ENCODE measurements around the gene RNF125.

Gene RNF125

GRCh38 chr18:31977270-31977872, 41.3 kb upstream of the RNF125 start:
- Histone ChIP-seq H3K14ac (ENCODE audit: low read length in 2 of 2) (no peak overlapping the region), H3K27me3 (ENCODE audit: control insufficient read depth in 1 of 2, insufficient read depth in 1 of 2, low read length in 2 of 2) (no peaks in the 10 kb centered on the region), H4K8ac (ENCODE audit: low read length) (no peak overlapping the region), H2BK12ac (ENCODE audit: low read length in 2 of 2) (no peak overlapping the region), H3K18ac (ENCODE audit: low read depth in 1 of 2, low read length in 2 of 2) (no peak overlapping the region), H2BK15ac (ENCODE audit: low read depth, poor library complexity, severe bottlenecking) (no peak overlapping the region), H2BK120ac (ENCODE audit: low read depth, low read length) (no peak overlapping the region), H3K4me3 (ENCODE audit: insufficient read depth in 1 of 2, low read depth in 1 of 2, low read length in 2 of 2) (no peak overlapping the region), H2BK5ac (ENCODE audit: low read depth, low read length, poor library complexity, severe bottlenecking) (no peak overlapping the region), H3K4ac (ENCODE audit: low read depth in 1 of 2, low read length in 2 of 2) (no peak overlapping the region), H2AFZ (ENCODE audit: low read depth, low read length) (no peak overlapping the region), H3K4me1 (ENCODE audit: control insufficient read depth, insufficient read depth, low read depth, low read length) (no peaks in the 10 kb centered on the region), H3K23ac (ENCODE audit: low read length in 2 of 2) (no peak overlapping the region), H3K9ac (ENCODE audit: low read length) (no peak overlapping the region), H4K91ac (ENCODE audit: low read length) (no peak overlapping the region), H3K27ac (ENCODE audit: low read length, poor library complexity, severe bottlenecking) (no peak overlapping the region), H3K36me3 (ENCODE audit: control insufficient read depth in 1 of 2, insufficient read depth in 2 of 2, low read depth in 1 of 2, low read length in 2 of 2) (no peaks in the 10 kb centered on the region), H3K79me1 (replicated peaks; ENCODE audit: low read length, poor library complexity, severe bottlenecking) (no peaks in the 10 kb centered on the region), H3K9me3 (ENCODE audit: control insufficient read depth, low read length) (peaks cover 19% of the 10 kb centered on the region), H3K4me2 (ENCODE audit: low read length, poor library complexity, severe bottlenecking) (no peak overlapping the region), H2AK5ac (ENCODE audit: low read length, severe bottlenecking) (no peak overlapping the region)
- whole genome bisulfite sequencing, result 75% methylated on average over 7 of the region's 9 CpGs
- DNase-seq, result peak; percentile 52

GRCh38 chr18:31978616-31979015, 40.0 kb upstream of the RNF125 start:
- Histone ChIP-seq H2AFZ (ENCODE audit: low read depth, low read length) (no peak overlapping the region), H3K4me3 (ENCODE audit: insufficient read depth in 1 of 2, low read depth in 1 of 2, low read length in 2 of 2) (no peak overlapping the region), H3K14ac (ENCODE audit: low read length in 2 of 2) (no peak overlapping the region), H3K9me3 (ENCODE audit: control insufficient read depth, low read length) (peaks cover 17% of the 10 kb centered on the region), H2BK5ac (ENCODE audit: low read depth, low read length, poor library complexity, severe bottlenecking) (no peak overlapping the region), H2BK15ac (ENCODE audit: low read depth, poor library complexity, severe bottlenecking) (no peak overlapping the region), H4K91ac (ENCODE audit: low read length) (no peak overlapping the region), H3K4me2 (ENCODE audit: low read length, poor library complexity, severe bottlenecking) (no peak overlapping the region), H3K9ac (ENCODE audit: low read length) (no peak overlapping the region), H2AK5ac (ENCODE audit: low read length, severe bottlenecking) (no peak overlapping the region), H3K4me1 (ENCODE audit: control insufficient read depth, insufficient read depth, low read depth, low read length) (no peaks in the 10 kb centered on the region), H2BK120ac (ENCODE audit: low read depth, low read length) (no peak overlapping the region), H3K18ac (ENCODE audit: low read depth in 1 of 2, low read length in 2 of 2) (no peak overlapping the region), H3K4ac (ENCODE audit: low read depth in 1 of 2, low read length in 2 of 2) (no peak overlapping the region), H3K79me1 (replicated peaks; ENCODE audit: low read length, poor library complexity, severe bottlenecking) (no peaks in the 10 kb centered on the region), H2BK12ac (ENCODE audit: low read length in 2 of 2) (no peak overlapping the region), H3K23ac (ENCODE audit: low read length in 2 of 2) (no peak overlapping the region), H3K36me3 (ENCODE audit: control insufficient read depth in 1 of 2, insufficient read depth in 2 of 2, low read depth in 1 of 2, low read length in 2 of 2) (no peaks in the 10 kb centered on the region), H4K8ac (ENCODE audit: low read length) (no peak overlapping the region), H3K27me3 (ENCODE audit: control insufficient read depth in 1 of 2, insufficient read depth in 1 of 2, low read length in 2 of 2) (no peaks in the 10 kb centered on the region), H3K27ac (ENCODE audit: low read length, poor library complexity, severe bottlenecking) (no peak overlapping the region)
- DNase-seq, result no peak
- 76% methylated on average over 5 of the region's 5 CpGs for WGBS

DNA sequence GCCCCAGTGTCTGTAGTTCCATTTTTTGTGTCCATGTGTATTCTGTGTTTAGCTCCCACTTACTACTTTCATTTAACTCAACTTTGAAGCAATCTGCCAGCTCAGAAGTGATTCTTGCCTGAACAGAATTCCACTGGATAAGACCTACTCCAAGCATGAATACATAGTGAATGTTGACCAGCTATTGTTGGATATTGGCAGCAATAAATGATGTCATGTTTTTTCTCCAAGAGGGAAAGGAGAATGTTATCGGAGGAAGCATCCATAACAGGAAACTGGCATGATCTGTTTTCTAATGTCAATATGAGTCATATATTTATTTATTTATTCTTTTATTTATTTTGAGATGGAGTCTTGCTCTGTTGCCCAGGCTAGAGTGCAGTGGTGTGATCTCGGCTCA, 38.9 kb upstream of the RNF125 start:
- no peak overlapping the region for H4K8ac ChIP-seq (ENCODE audit: low read length)
- no peak for DNase-seq
- H3K14ac ChIP-seq (ENCODE audit: low read length in 2 of 2), result no peak overlapping the region
- no peak overlapping the region for H3K9ac ChIP-seq (ENCODE audit: low read length)
- H3K18ac ChIP-seq (ENCODE audit: low read depth in 1 of 2, low read length in 2 of 2), result no peak overlapping the region
- no peak overlapping the region for H3K4me3 ChIP-seq (ENCODE audit: insufficient read depth in 1 of 2, low read depth in 1 of 2, low read length in 2 of 2)
- H2BK5ac ChIP-seq (ENCODE audit: low read depth, low read length, poor library complexity, severe bottlenecking), result no peak overlapping the region
- H3K4me2 ChIP-seq (ENCODE audit: low read length, poor library complexity, severe bottlenecking), result no peak overlapping the region
- no peak overlapping the region for H2BK120ac ChIP-seq (ENCODE audit: low read depth, low read length)
- H2AFZ ChIP-seq (ENCODE audit: low read depth, low read length), result no peak overlapping the region
- H3K9me3 ChIP-seq (ENCODE audit: control insufficient read depth, low read length), result peaks cover 6% of the 10 kb centered on the region
- H3K4me1 ChIP-seq (ENCODE audit: control insufficient read depth, insufficient read depth, low read depth, low read length), result no peaks in the 10 kb centered on the region
- no peaks in the 10 kb centered on the region for H3K79me1 ChIP-seq (replicated peaks; ENCODE audit: low read length, poor library complexity, severe bottlenecking)
- no peak overlapping the region for H2AK5ac ChIP-seq (ENCODE audit: low read length, severe bottlenecking)
- no peak overlapping the region for H3K23ac ChIP-seq (ENCODE audit: low read length in 2 of 2)
- no peaks in the 10 kb centered on the region for H3K27me3 ChIP-seq (ENCODE audit: control insufficient read depth in 1 of 2, insufficient read depth in 1 of 2, low read length in 2 of 2)
- H2BK15ac ChIP-seq (ENCODE audit: low read depth, poor library complexity, severe bottlenecking), result no peak overlapping the region
- H2BK12ac ChIP-seq (ENCODE audit: low read length in 2 of 2), result no peak overlapping the region
- no peak overlapping the region for H4K91ac ChIP-seq (ENCODE audit: low read length)
- no peak overlapping the region for H3K4ac ChIP-seq (ENCODE audit: low read depth in 1 of 2, low read length in 2 of 2)
- 100% methylated on average over 1 of the region's 2 CpGs for WGBS
- H3K27ac ChIP-seq (ENCODE audit: low read length, poor library complexity, severe bottlenecking), result no peak overlapping the region
- H3K36me3 ChIP-seq (ENCODE audit: control insufficient read depth in 1 of 2, insufficient read depth in 2 of 2, low read depth in 1 of 2, low read length in 2 of 2), result no peaks in the 10 kb centered on the region

DNA sequence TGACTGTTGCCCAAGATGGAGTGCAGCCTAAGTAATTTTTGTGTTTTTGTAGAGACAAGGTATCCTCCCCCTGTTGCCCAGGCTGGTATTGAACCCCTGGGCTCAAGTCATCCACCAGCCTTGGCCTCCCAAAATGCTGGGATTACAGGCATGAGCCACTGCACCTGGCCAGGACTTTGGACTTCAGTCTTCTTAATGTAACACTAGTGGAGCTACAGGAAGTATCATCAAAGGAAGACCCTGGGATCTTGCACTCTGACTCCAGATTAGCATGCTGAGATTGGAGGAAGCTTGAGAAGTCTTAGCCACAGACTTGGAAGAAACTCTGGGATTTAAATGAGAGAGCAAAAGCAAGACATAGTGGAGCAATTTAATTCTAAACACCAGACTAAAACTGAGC, 37.8 kb upstream of the RNF125 start:
- Histone ChIP-seq H2AK5ac (ENCODE audit: low read length, severe bottlenecking) (no peak overlapping the region), H3K14ac (ENCODE audit: low read length in 2 of 2) (no peak overlapping the region), H3K4me2 (ENCODE audit: low read length, poor library complexity, severe bottlenecking) (no peak overlapping the region), H3K9ac (ENCODE audit: low read length) (no peak overlapping the region), H2AFZ (ENCODE audit: low read depth, low read length) (no peak overlapping the region), H2BK12ac (ENCODE audit: low read length in 2 of 2) (no peak overlapping the region), H3K27me3 (ENCODE audit: control insufficient read depth in 1 of 2, insufficient read depth in 1 of 2, low read length in 2 of 2) (no peaks in the 10 kb centered on the region), H2BK5ac (ENCODE audit: low read depth, low read length, poor library complexity, severe bottlenecking) (no peak overlapping the region), H3K36me3 (ENCODE audit: control insufficient read depth in 1 of 2, insufficient read depth in 2 of 2, low read depth in 1 of 2, low read length in 2 of 2) (no peaks in the 10 kb centered on the region), H3K27ac (ENCODE audit: low read length, poor library complexity, severe bottlenecking) (no peak overlapping the region), H4K8ac (ENCODE audit: low read length) (no peak overlapping the region), H2BK120ac (ENCODE audit: low read depth, low read length) (no peak overlapping the region), H3K4me3 (ENCODE audit: insufficient read depth in 1 of 2, low read depth in 1 of 2, low read length in 2 of 2) (no peak overlapping the region), H3K79me1 (replicated peaks; ENCODE audit: low read length, poor library complexity, severe bottlenecking) (no peaks in the 10 kb centered on the region), H3K9me3 (ENCODE audit: control insufficient read depth, low read length) (peaks cover 2% of the 10 kb centered on the region), H4K91ac (ENCODE audit: low read length) (no peak overlapping the region), H3K4me1 (ENCODE audit: control insufficient read depth, insufficient read depth, low read depth, low read length) (no peaks in the 10 kb centered on the region), H2BK15ac (ENCODE audit: low read depth, poor library complexity, severe bottlenecking) (no peak overlapping the region), H3K23ac (ENCODE audit: low read length in 2 of 2) (no peak overlapping the region), H3K18ac (ENCODE audit: low read depth in 1 of 2, low read length in 2 of 2) (no peak overlapping the region), H3K4ac (ENCODE audit: low read depth in 1 of 2, low read length in 2 of 2) (no peak overlapping the region)
- DNase-seq, result no peak
